H1 (cell line): ENCODE data around the gene PTPN13. TPM values are rescaled to one million over a fixed set of nuclear protein-coding genes. Genes with fewer than 3 reads are reported as not detected.

ENCODE experiments used
- CTCF ChIA-PET: fragments of 300-600 bp; sonication (Branson Sonifier 250); formaldehyde crosslinking; loops from one replicate; lab custom pipeline; 2021; ENCODE audit not compliant: partially characterized antibody; lab: Charles Lee
- POLR2A ChIA-PET: fragments of 300-600 bp; sonication (Branson Sonifier 250); formaldehyde crosslinking; loops from one replicate; lab custom pipeline; 2021; ENCODE audit warnings: inconsistent platforms; ENCODE audit not compliant: partially characterized antibody; lab: Charles Lee
- DNase-seq, 2 experiments: peaks; one replicate each; pipeline versions ENCODE4 v3.0.0 to v3.0.0-alpha.2; 2010 to 2022; ENCODE audit warnings: low spot score in 2 of 2, low read depth in 1 of 2, mixed read lengths in 1 of 2
- FAIRE-seq: peaks from 2 replicates; lab custom pipeline; 2011; peaks lifted over from hg19 to GRCh38; lab: Jason Lieb, UNC
- H2AFZ ChIP-seq: 2 replicates; pipeline ENCODE4 v1.8.1; 2012; ENCODE audit warnings: low read length, inconsistent platforms
- H2AK5ac ChIP-seq: 2 replicates; pipeline ENCODE4 v1.6.1; 2013; ENCODE audit warnings: low read depth, low read length
- H2BK120ac ChIP-seq: replicated peaks from 2 replicates; pipeline ENCODE3; 2013; ENCODE audit warnings: low read depth, low read length, inconsistent platforms
- H2BK12ac ChIP-seq: 2 replicates; pipeline ENCODE4 v1.6.1; 2013; ENCODE audit warnings: low read depth, low read length
- H2BK15ac ChIP-seq: 2 replicates; pipeline ENCODE4 v1.6.1; 2013; ENCODE audit warnings: low read length
- H2BK20ac ChIP-seq: 2 replicates; pipeline ENCODE4 v1.6.1; 2013; ENCODE audit warnings: low read length
- H2BK5ac ChIP-seq: 2 replicates; pipeline ENCODE4 v1.6.1; 2013; ENCODE audit warnings: low read depth, low read length
- H3K14ac ChIP-seq: 2 replicates; pipeline ENCODE4 v1.6.1; 2013; ENCODE audit warnings: inconsistent platforms; ENCODE audit not compliant: insufficient read length
- H3K18ac ChIP-seq: 2 replicates; pipeline ENCODE4 v1.6.1; 2013; ENCODE audit warnings: low read length; ENCODE audit errors: extremely low read depth
- H3K23ac ChIP-seq: 2 replicates; pipeline ENCODE4 v1.6.1; 2013; ENCODE audit warnings: inconsistent platforms; ENCODE audit not compliant: insufficient read length
- H3K23me2 ChIP-seq: 2 replicates; pipeline ENCODE4 v1.6.1; 2013; ENCODE audit warnings: low read depth, low read length
- H3K27ac ChIP-seq: 2 replicates; pipeline ENCODE4 v1.6.1; 2011; ENCODE audit warnings: low read depth, low read length, inconsistent platforms
- H3K27me3 ChIP-seq, 4 experiments: replicated peaks in 1 of 4; 1 replicate in 1 of 4; 2 replicates in 3 of 4; pipeline versions ENCODE4 v1.6.1 to v1.8.1; 2011 to 2013; ENCODE audit warnings: low read length in 3 of 4, mild to moderate bottlenecking in 3 of 4, inconsistent platforms in 2 of 4, mixed read lengths in 2 of 4, moderate library complexity in 1 of 4; ENCODE audit not compliant: control insufficient read depth in 3 of 4, insufficient read depth in 3 of 4; ENCODE audit errors: extremely low read depth in 1 of 4
- H3K36me3 ChIP-seq, 4 experiments: 2 replicates each; pipeline versions ENCODE4 v1.6.1 to v1.8.1; 2011 to 2013; ENCODE audit warnings: mild to moderate bottlenecking in 4 of 4, low read length in 3 of 4, moderate library complexity in 2 of 4, control low read depth in 1 of 4, inconsistent platforms in 1 of 4; ENCODE audit not compliant: insufficient read depth in 4 of 4, control insufficient read depth in 2 of 4
- H3K4ac ChIP-seq: replicated peaks from 2 replicates; pipeline ENCODE3; 2013; ENCODE audit warnings: low read length, low read depth, mixed read lengths, inconsistent platforms; ENCODE audit not compliant: insufficient read length
- H3K4me1 ChIP-seq, 4 experiments: replicated peaks in 1 of 4; 1 replicate in 1 of 4; 2 replicates in 3 of 4; pipeline versions ENCODE4 v1.6.1 to v1.8.1; 2011 to 2013; ENCODE audit warnings: low read length in 3 of 4, inconsistent platforms in 2 of 4, mixed read lengths in 1 of 4; ENCODE audit not compliant: insufficient read depth in 4 of 4, control insufficient read depth in 3 of 4
- H3K4me2 ChIP-seq, 2 experiments: 2 replicates each; pipeline versions ENCODE4 v1.6.1 to v1.8.1; 2011 to 2013; ENCODE audit warnings: low read depth in 2 of 2, low read length in 2 of 2, control low read depth in 1 of 2, inconsistent platforms in 1 of 2, mild to moderate bottlenecking in 1 of 2; ENCODE audit not compliant: insufficient read depth in 1 of 2
- H3K4me3 ChIP-seq, 4 experiments: fragments of 200-600, 300-600 bp in 1 of 4; sonication (generic), shearing (Covaris generic), sonication (Bioruptor Twin) in 1 of 4; 2 replicates each; pipeline versions ENCODE4 v1.5.1 to v1.8.1; 2011 to 2016; ENCODE audit warnings: low read length in 4 of 4, low read depth in 3 of 4, control low read depth in 2 of 4, inconsistent platforms in 2 of 4, mild to moderate bottlenecking in 2 of 4, mixed read lengths in 1 of 4, moderate library complexity in 1 of 4; ENCODE audit not compliant: insufficient read depth in 2 of 4; ENCODE audit errors: extremely low read depth in 1 of 4
- H3K56ac ChIP-seq: replicated peaks from 2 replicates; pipeline ENCODE3; 2013; ENCODE audit warnings: low read depth, mild to moderate bottlenecking, mixed read lengths, low read length, inconsistent platforms; ENCODE audit not compliant: insufficient read length
- H3K79me1 ChIP-seq: 2 replicates; pipeline ENCODE4 v1.6.1; 2013; ENCODE audit warnings: low read depth, low read length, control low read depth
- H3K79me2 ChIP-seq, 2 experiments: 2 replicates each; pipeline versions ENCODE4 v1.6.1 to v1.8.1; 2012 to 2013; ENCODE audit warnings: low read length in 2 of 2, mild to moderate bottlenecking in 2 of 2, inconsistent platforms in 1 of 2; ENCODE audit not compliant: insufficient read depth in 2 of 2, control insufficient read depth in 1 of 2
- H3K9ac ChIP-seq, 4 experiments: replicated peaks in 1 of 4; 1 replicate in 1 of 4; 2 replicates in 3 of 4; pipeline versions ENCODE4 v1.6.1 to v1.8.1; 2011 to 2013; ENCODE audit warnings: low read depth in 3 of 4, low read length in 3 of 4, control low read depth in 2 of 4, mild to moderate bottlenecking in 2 of 4, moderate library complexity in 2 of 4, inconsistent platforms in 1 of 4; ENCODE audit errors: extremely low read depth in 1 of 4
- H3K9me3 ChIP-seq, 2 experiments: 2 replicates each; pipeline versions ENCODE4 v1.6.1 to v1.8.1; 2012 to 2013; ENCODE audit warnings: mild to moderate bottlenecking in 2 of 2, moderate library complexity in 2 of 2, control low read depth in 1 of 2, inconsistent platforms in 1 of 2, low read depth in 1 of 2, low read length in 1 of 2, mixed read lengths in 1 of 2; ENCODE audit not compliant: insufficient read depth in 2 of 2
- H4K20me1 ChIP-seq, 2 experiments: replicated peaks in 1 of 2; 2 replicates each; pipeline versions ENCODE3 to v1.8.1; 2011 to 2013; ENCODE audit warnings: inconsistent platforms in 2 of 2, low read length in 2 of 2, mild to moderate bottlenecking in 1 of 2; ENCODE audit not compliant: insufficient read depth in 2 of 2, control insufficient read depth in 1 of 2
- H4K5ac ChIP-seq: 2 replicates; pipeline ENCODE4 v1.6.1; 2013; ENCODE audit warnings: low read length, low read depth, mixed read lengths, inconsistent platforms; ENCODE audit not compliant: insufficient read length
- H4K8ac ChIP-seq: 2 replicates; pipeline ENCODE4 v1.8.0; 2013; ENCODE audit warnings: mild to moderate bottlenecking, moderate library complexity, low read length, inconsistent platforms; ENCODE audit not compliant: insufficient read depth; ENCODE audit errors: extremely low read depth
- H4K91ac ChIP-seq: replicated peaks from 2 replicates; pipeline ENCODE3; 2013; ENCODE audit warnings: low read length, mixed read lengths, inconsistent platforms; ENCODE audit not compliant: insufficient read length
- CBX5 ChIP-seq: fragments of 300-800, 300-1000 bp; sonication (generic); IDR thresholded peaks from 2 replicates; pipeline ENCODE4 v1.7.1; 2016; ENCODE audit warnings: antibody characterized with exemption, low read length, low read depth
- CBX8 ChIP-seq: fragments of 300-800, 300-1000 bp; sonication (generic); IDR thresholded peaks from 2 replicates; pipeline ENCODE4 v1.7.1; 2016; ENCODE audit warnings: low read depth, low read length, borderline replicate concordance
- CTBP2 ChIP-seq: IDR thresholded peaks from 2 replicates; pipeline ENCODE4 v1.7.0; 2011; ENCODE audit warnings: borderline replicate concordance, mild to moderate bottlenecking, moderate library complexity, mixed read lengths, low read length; ENCODE audit not compliant: insufficient read depth, insufficient read length
- GTF2F1 ChIP-seq: IDR thresholded peaks from 2 replicates; pipeline ENCODE4 v1.6.1; 2012; ENCODE audit warnings: low read depth, low read length, improper control_type of control experiment, borderline replicate concordance
- HDAC2 ChIP-seq, 2 experiments: fragments of 300-600 bp in 1 of 2; sonication (generic) in 1 of 2; IDR thresholded peaks; 2 replicates each; pipeline ENCODE4 v1.6.1; 2011 to 2012; ENCODE audit warnings: low read depth in 2 of 2, low read length in 2 of 2, mild to moderate bottlenecking in 2 of 2, moderate library complexity in 2 of 2, borderline replicate concordance in 1 of 2, inconsistent platforms in 1 of 2
- HDAC6 ChIP-seq: IDR thresholded peaks from one replicate; pipeline ENCODE4 v1.7.1; 2012; ENCODE audit warnings: low read depth, mild to moderate bottlenecking, inconsistent platforms, low read length, moderate library complexity
- PHF8 ChIP-seq: fragments of 200-600 bp; sonication (generic); conservative IDR thresholded peaks from 2 replicates; pipeline ENCODE4 v1.7.1; 2012; ENCODE audit warnings: low read depth, mild to moderate bottlenecking, inconsistent platforms, low read length, moderate library complexity
- POLR2AphosphoS5 ChIP-seq: IDR thresholded peaks from 2 replicates; pipeline ENCODE4 v1.6.1; 2011; ENCODE audit warnings: low read depth, low read length
- SIX5 ChIP-seq: IDR thresholded peaks from 2 replicates; pipeline ENCODE4 v1.6.1; 2011; ENCODE audit warnings: mild to moderate bottlenecking, low read depth, low read length
- SUZ12 ChIP-seq: fragments of 200-600 bp; sonication (generic); IDR thresholded peaks from 2 replicates; pipeline ENCODE4 v1.6.1; 2012; ENCODE audit warnings: mild to moderate bottlenecking, inconsistent platforms, low read length, moderate library complexity, mixed read lengths
- ZNF274 ChIP-seq: IDR thresholded peaks from 2 replicates; pipeline ENCODE4 v1.7.0; 2012; ENCODE audit warnings: low read length, borderline replicate concordance; ENCODE audit errors: extremely low read depth
- WGBS, 2 experiments: shearing (Covaris generic) in 1 of 2; methylation state at CpG; one replicate each; pipeline versions ENCODE4 v1.1.6 to v1.1.7; 2013 to 2015; ENCODE audit warnings: low lambda C conversion rate in 2 of 2, mixed read lengths in 2 of 2, inconsistent platforms in 1 of 2, low coverage in 1 of 2, missing lambda C conversion rate in 1 of 2; ENCODE audit not compliant: insufficient replicate concordance in 2 of 2, insufficient coverage in 1 of 2, insufficient read length in 1 of 2; ENCODE audit errors: extremely low coverage in 1 of 2, missing lambda C conversion rate in 1 of 2; 5-methylcytosine and 5-hydroxymethylcytosine counted together
- polyA plus RNA-seq, 7 experiments: library from polyadenylated mRNA; depleted of rRNA in 3 of 7; stranded (reverse) in 5 of 7; unstranded in 2 of 7; fragments of >200 nt in 5 of 7; fragments of 200-250 nt in 2 of 7; gene quantifications; 1 replicate in 5 of 7; 2 replicates in 1 of 7; 4 replicates in 1 of 7; pipeline versions ENCODE4 v1.2.1 to v1.2.3, GENCODE V29; 2011 to 2013; ENCODE audit warnings: missing spikeins in 2 of 7, mixed read lengths in 2 of 7
- total RNA-seq: library from RNA; stranded (reverse); fragmentation: NEBNext Ultra II Directional; extraction: Animal tissue kit (Norgen Biotek cat#: 25700); gene quantifications from 2 replicates; pipeline ENCODE4 v1.2.1, GENCODE V29; 2021
- TF ChIP-seq, protein P1 (sequence below): IDR thresholded peaks from 2 replicates; pipeline ENCODE4 v1.6.1; 2011; ENCODE audit warnings: low read depth, mild to moderate bottlenecking, low read length; ENCODE audit not compliant: insufficient read depth

The PTPN13 gene
- total and polyA plus RNA-seq, 2 of the 8 experiments (the other 6 are each of a cell fraction or from before 2014, with no cell fraction given) = 12.7 to 57.9 TPM

GRCh38 chr4:86845593-86845992 lies 251.5 kb downstream of the PTPN13 start:
- no peaks in the 10 kb centered on the region for H3K9me3 ChIP-seq
- H3K14ac ChIP-seq = no peak overlapping the region
- no peak overlapping the region for H2AFZ ChIP-seq
- H3K79me1 ChIP-seq = no peaks in the 10 kb centered on the region
- H3K23me2 ChIP-seq = 0 out of 2 replicates have a peak, but pooled peaks cover 1% of the 10 kb centered on the region
- H3K56ac ChIP-seq = no peak overlapping the region
- H3K18ac ChIP-seq = no peak overlapping the region
- no peak overlapping the region for H2BK15ac ChIP-seq
- WGBS, 2 experiments = 92% methylated on average over 5 of the region's 5 CpGs; no CpG with 5 or more reads in 1 of the 2 experiments
- no peaks in the 10 kb centered on the region for H4K20me1 ChIP-seq
- H2BK5ac ChIP-seq = no peak overlapping the region
- no peak overlapping the region for H3K4ac ChIP-seq
- H2BK12ac ChIP-seq = no peak overlapping the region
- no peaks in the 10 kb centered on the region for H3K27me3 ChIP-seq
- no peaks in the 10 kb centered on the region for H3K79me2 ChIP-seq
- H3K4me2 ChIP-seq = no peak overlapping the region
- no peak overlapping the region for H2AK5ac ChIP-seq
- H4K91ac ChIP-seq = no peak overlapping the region
- no peak overlapping the region for H3K4me3 ChIP-seq
- ChIA-PET CTCF (interaction anchor here (0.6 to 0.7 kb wide), 3 partner anchors 26 to 526 kb away, joined by 3 to 4 read pairs (median 3); no protein-coding TSS in a partner anchor), POLR2A (no interaction called here)
- H3K36me3 ChIP-seq = no peaks in the 10 kb centered on the region
- H2BK120ac ChIP-seq = no peak overlapping the region
- H4K8ac ChIP-seq = no peak overlapping the region
- no peak for FAIRE-seq
- H3K9ac ChIP-seq = no peak overlapping the region
- DNase-seq = no peak
- H3K27ac ChIP-seq = no peak overlapping the region
- H3K23ac ChIP-seq = no peak overlapping the region
- no peaks in the 10 kb centered on the region for H3K4me1 ChIP-seq
- no peak overlapping the region for H2BK20ac ChIP-seq
- no peak overlapping the region for H4K5ac ChIP-seq
- TF ChIP-seq GTF2F1 (no peak), POLR2AphosphoS5 (no peak), PHF8 (no peak), CTBP2 (no peak), HDAC2 (IDR thresholded peaks at IDR 0.05; ENCODE audit: borderline replicate concordance in 1 of 2, low read depth in 2 of 2, low read length in 2 of 2) (no peak), CBX5 (no peak), ZNF274 (no peak), SUZ12 (no peak), SIX5 (no peak), HDAC6 (no peak), CBX8 (no peak)
- TF ChIP-seq, protein P1, sequence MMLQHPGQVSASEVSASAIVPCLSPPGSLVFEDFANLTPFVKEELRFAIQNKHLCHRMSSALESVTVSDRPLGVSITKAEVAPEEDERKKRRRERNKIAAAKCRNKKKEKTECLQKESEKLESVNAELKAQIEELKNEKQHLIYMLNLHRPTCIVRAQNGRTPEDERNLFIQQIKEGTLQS = no peak
